NCI-H1930 (cell line): ENCODE data around the gene AGK.
"Not testable (repeated sequence)": the region's sequence is repeated elsewhere in the genome, so short reads cannot be mapped to it uniquely, and the experiment has no call there.

ENCODE experiments used
- DNase-seq, 2 experiments: peaks; one replicate each; lab custom pipeline; 2025; lab: John Stamatoyannopoulos, UW

The AGK gene

DNA sequence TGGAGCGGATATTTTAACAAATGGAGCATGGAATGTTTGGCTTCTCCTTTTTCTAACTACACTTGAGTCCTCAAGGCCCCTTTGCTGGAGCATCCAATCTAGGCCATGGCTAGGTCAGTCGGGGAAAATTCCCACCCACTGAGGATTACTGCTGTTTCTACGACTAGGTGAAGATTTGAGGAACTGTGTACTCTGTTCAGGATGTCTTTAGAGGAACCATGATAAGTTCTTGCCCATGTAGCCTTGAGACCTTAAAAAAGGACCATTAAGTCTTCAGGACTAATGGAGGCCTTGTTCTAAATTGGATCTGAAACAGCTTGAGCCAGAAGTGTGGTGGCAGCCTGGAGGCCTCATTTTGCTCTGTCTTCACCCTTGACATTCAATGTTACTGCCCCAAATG is 6.2 kb downstream of the AGK start:
- no peak for DNase-seq

GRCh38 chr7:141557831-141558531 is 6.8 kb downstream of the AGK start:
- DNase-seq = not testable (repeated sequence)

DNA sequence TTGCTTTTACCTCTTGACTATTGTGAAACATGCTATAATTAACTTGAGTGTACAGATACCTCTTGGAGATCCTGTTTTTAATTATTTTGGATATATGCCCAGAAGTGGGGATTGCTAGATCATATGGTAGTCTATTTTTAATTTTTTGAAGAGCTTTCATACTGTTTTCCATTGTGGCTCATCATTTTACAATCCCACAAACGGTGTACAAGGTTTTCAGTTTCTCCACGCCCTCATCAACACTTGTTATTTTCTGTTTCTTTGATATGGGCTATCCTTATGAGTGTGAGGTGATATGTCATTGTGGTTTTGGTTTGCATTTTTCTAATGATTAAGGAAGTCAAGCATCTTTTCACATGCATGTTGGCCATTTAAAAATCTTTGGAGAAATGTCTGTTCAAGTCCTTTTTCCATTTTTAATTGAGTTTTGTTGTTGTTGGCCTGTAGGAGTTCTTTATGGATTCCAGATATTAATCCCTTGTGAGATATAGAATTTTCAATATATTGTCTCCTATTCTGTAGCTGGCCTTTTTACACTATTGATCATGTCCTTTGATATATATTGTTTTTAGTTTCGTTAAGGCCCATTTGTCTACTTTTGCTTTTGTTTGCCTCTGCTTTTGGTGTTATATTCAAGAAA is 7.5 kb downstream of the AGK start:
- no peak for DNase-seq

DNA sequence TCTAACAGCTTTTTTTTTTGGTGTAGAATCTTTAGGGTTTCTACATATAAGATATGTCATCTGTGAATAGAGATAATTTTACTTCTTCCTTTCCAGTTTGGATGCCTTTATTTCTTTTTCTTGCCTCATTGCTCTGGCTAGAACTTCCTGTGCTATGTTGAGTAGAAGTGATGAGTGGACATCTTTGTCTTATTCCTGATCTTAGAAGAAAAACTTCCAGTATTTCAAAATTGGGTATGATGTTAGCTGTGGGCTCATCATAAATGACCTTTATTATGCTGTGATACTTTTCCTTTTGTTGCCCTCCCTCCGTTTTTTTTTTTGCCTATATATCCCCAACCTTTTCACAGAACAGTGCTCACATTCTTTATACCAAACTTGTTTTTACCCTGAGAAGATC is 8.8 kb downstream of the AGK start:
- no peak for DNase-seq

- no peak for DNase-seq
Observed at GRCh38 chr7:141562036-141562435, 10.8 kb downstream of the AGK start.

DNA sequence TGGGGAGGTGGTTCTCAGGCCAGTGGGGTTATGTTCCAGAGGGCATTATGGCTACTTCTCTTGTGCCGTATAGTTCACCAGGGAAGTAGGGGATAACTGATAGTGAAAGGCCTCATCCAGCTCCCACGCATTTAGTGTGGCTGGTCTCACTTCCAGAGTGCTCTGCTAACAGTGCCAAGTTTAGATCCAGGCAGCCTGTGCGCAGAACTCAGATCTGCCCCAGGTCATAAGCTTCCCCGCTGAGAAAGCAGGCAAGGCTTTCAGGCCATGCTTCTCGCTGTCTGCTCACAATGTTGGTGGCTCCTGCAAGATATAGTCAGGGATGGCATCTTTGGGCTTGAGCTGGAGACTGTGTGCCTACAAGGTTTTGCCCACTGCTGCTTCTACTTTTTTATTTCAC is 11.3 kb downstream of the AGK start:
- DNase-seq = no peak

DNA sequence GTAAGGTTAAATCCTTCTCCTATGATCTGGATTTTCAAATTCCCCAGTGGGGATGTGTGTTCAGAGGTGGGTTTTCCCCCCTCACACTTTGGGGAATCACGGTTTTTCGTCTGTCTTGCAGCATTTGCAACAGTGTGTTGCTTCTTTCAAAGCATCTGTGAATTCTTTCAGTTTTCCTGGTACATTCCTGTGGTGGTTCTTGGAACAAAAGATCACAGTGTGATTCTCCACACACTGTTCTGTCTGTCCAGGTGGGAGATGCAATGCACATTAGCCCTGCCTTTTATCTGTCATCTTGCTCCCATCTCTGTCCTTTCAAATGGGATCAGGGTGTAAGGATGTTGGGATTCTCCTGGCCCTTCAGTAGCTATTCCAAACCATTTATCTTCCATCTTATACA is 11.8 kb downstream of the AGK start:
- DNase-seq = no peak

- DNase-seq = no peak
Observed at GRCh38 chr7:141563956-141564623, 12.9 kb downstream of the AGK start.

- no peak for DNase-seq
Observed at GRCh38 chr7:141567432-141567831, 16.2 kb downstream of the AGK start.

GRCh38 chr7:141568227-141568626 is 17.0 kb downstream of the AGK start:
- no peak for DNase-seq

DNA sequence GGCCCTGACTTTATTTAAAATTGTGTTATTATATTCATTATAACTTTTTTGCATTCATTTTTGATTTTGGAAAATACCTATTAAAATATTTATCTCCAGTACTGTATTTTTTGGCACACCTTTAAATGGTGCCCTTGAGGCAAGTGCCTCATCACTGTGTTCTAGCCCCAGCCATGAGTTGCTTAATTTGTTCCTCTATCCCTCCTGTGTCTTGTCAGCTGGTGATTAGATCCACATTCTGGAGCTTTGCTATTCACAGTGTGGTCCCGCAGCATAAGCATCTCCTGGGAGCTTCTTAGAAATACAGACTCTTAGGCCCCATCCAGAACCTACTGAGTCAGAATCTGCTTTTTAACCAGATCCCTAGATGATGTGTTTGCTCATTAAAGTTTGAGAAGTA is 19.8 kb downstream of the AGK start:
- no peak for DNase-seq

DNA sequence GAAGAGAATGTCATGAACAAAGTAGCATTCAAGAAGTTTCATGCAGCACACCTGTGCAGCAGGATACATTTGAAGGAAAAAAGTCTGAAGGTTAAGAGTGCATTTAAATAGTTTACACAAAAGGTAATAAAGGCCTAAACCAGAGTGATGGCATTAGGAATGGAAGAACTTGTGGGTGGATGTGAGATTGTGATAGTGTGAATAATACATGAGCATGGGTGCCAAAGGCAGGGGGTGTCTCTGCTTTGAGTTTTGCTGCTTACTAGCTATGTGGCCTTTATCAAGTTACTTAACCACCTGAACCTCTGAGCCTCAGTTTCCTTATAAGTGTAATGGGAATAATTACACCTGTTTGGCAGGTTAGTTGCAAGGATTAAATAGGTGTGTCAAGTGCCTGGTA is 21.0 kb downstream of the AGK start:
- no peak for DNase-seq

GRCh38 chr7:141573511-141573910 is 22.3 kb downstream of the AGK start:
- DNase-seq = no peak

GRCh38 chr7:141575164-141575563 is 24.0 kb downstream of the AGK start:
- DNase-seq = no peak

GRCh38 chr7:141575654-141576448 is 24.6 kb downstream of the AGK start:
- DNase-seq = no peak

DNA sequence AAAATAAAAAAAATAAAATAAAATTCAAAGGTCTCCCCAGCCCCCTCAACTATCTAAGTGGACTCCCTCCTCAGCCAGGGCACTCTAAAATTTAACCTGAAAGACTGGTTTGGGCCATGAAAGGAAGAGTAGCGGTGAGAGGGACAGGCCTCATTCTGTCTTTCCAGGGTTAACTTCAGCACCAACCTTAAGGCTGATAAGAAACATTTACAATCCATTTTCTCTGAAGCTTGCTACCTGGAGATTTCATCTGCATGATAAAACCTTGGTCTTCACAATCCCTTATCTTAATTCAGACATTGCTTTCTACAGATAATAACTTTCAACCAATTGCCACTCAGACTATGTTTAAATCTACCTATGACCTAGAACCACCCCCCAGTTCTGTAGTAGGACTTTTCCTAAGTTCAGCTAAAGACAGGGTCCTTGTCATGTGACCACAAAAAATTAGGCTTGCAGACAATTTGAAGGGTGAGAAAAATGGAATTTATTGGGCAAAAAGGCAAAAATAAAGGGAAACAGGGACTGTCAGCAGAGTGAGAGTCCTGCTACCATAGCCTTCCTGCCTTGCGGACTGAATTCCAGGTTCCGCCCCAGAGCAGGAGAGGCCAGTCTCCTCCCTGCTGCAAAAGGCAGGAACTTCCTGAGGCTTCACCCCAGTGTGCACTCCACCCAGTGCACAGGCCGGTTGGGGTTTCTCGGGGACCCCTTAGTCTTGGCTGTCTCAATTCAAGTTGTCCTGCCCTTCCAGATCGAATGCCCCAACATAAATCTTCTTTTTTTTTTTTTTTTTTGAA is 26.0 kb downstream of the AGK start:
- no peak for DNase-seq

- not testable (repeated sequence) for DNase-seq
Observed at GRCh38 chr7:141579953-141580352, 28.7 kb downstream of the AGK start.

- not testable (repeated sequence) for DNase-seq
Observed at GRCh38 chr7:141582063-141582462, 30.9 kb downstream of the AGK start.

GRCh38 chr7:141584935-141585334 is 33.7 kb downstream of the AGK start:
- DNase-seq = no peak

DNA sequence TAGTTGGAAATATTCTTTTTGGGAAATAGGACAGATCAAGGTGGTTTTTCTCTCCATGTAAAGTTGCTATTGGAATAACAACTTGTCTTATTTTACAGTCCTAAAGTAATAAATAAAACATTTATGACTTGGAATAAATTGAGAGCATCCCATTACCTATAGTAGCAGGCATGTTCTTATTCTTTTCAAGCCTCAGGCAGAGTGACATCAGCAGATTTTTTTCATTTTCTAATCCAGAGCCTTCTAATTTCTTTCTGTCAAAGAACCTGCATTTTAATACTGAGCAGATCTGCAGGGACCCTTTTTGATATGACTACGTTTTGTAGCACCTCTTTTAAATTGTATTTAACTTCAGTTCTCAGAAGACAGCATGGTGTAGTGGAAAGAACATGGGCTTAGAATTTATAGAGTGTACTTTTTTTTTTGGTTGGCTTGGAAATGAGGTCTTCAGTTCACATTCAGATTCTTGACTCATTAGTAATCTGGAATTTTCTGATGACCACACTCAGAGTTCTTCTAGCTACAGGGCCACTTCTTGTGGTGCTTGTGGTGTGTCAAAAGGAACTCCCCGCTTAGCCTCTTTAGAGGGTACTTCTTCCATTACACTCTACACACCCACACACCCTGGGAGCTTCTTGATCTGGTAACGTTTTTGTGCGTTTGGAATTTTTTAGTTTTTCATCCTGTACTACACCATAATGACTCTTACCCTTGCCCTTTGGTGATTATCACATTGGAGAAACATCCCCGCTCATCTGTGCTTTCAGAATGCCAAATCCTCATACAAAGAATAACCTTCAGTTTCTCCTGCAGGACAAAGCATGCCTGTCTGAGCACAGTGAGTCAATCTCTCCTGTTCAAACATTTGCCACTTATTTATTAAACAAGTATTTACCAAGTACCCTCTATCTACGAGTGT is 34.6 kb downstream of the AGK start:
- no peak for DNase-seq

DNA sequence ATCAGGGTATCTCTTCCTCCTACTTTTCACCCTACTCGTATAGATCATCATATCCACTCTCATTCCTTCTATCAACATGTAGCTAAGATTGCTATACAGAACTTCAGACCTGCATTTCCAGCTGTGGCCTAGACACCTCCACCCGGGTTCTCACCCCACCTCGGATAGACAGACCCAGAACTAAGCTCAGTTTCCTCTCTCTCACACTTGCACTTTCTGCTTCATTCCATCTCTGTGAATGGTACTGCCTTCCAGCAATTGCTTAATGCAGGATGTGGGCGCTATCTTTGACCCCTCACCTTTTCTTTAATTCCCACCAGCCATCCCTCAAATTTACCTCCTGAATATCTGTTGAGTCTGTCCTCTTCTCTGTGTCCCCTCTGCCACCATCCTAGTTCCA is 35.7 kb downstream of the AGK start:
- no peak for DNase-seq
